NCI-H2081 treated with DMSO at 0.1 percent for 48 hours (cell line): ENCODE results near the gene ARMC9.
"Not testable (repeated sequence)": the region's sequence is repeated elsewhere in the genome, so short reads cannot be mapped to it uniquely, and the experiment has no call there.

Experiments used
- DNase-seq: peaks from one replicate; lab custom pipeline; 2025; lab: John Stamatoyannopoulos, UW

Gene ARMC9

DNA sequence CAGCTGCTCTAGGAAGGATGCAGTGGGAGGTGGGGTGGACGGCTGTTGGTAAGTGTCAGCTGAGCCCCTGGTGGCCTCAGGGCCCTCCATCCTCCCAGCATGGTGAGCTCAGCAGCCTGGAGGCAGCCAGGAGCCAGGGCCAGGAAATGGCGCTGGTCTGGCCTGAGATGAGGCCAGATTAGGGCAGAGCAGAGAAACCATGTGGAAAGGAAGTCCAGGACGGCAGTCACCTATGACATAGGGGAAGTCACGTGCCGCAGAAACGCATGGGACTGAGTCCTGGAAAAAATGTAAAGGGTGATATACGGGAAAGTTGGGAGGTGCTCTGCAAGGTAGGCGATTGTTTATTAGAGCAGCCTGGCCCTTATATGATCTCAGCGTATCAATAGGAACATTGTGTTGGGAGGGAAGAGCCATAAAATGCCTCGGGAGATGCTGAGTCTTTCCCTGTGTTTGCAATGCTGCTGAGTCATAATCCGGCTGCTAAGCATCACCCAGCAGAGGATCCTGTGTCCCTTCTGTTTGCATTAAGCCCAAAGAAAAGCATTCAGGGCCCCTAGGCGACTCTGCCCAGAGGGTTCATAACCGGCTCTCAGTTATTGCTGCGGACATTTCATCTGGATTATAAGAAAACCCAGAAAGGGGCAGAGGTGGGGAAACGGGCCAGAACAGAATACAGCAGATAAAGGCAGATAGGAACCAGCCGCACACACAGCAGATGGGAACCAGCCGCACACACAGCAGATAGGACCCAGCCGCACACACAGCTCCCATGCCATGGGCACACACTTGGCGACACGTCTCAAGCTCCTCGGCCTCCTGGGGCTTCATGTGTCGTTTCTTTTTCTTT is 166.8 kb downstream of the ARMC9 start:
- no peak for DNase-seq

DNA sequence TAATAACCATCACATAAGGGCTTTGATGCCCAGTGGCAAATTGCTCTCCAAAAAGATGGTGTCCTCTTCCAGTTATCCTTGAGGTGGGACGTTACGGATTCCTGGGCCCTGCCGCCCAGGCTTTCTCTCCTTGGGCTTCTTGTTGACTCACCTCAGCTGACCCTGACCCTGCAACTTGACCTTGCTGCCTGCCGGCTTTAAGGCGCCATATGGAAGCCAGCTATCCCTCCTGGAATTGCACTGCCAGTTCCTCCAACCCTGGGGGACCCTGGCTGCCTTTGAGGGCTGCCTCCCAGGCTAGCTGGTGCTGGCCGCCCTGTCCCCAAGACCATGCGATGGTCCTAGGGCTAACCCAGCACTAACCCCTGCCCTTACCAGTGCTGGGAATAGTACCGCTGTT is 168.7 kb downstream of the ARMC9 start:
- no peak for DNase-seq

DNA sequence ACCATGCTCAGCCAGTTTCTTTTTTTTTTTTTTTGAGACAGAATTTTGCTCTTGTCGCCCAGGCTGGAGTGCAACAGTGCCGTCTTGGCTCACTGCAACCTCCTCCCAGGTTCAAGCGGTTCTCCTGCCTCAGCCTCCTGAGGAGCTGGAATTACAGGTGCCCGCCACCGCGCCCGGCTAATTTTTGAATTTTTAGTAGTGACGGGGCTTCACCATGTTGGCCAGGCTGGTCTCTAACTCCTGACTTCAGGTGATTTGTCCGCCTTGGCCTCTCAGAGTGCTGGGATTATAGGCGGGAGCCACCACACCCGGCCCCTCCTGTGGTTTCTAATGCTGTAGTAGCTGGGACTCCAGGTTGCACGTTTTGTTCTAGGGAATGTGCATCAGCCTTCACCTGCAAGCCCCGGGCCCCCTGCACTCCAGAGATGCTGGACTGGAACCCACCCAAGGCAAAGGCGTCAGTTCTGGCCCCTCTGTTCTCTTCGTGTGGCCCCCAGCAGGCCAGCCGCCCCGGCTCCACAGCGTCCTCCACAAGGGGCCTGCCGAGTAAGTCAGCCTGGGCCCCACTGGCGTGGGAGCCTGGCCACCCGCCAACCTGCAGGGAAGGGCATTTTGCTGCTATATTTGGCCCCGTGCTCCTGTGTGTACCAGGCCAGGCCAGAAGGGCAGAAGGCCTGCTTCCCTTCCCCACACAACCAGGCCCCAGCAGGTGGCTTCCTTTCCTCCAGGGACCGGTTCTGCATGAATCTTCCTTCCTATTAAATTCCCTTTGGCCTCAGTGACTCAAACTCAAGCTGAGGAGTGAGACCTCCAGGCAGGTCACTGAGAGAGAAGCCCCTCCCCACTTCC is 171.4 kb downstream of the ARMC9 start:
- DNase-seq: no peak

DNA sequence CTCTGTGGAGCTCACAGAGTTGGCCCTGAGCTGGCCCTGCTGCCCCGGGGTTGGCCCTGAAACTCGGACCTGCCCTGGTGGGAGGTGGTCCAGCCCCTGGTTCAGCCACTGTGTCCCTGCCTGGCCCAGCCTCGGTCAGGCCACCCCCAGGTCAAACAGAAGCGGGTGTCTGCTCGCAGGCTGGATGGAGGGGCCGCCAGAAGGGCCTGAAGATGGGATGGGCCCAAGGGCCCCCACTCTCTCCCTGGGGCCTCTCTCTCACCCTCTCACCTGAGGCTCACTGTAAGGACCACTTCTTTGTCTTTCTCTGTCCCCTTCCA is 172.0 kb downstream of the ARMC9 start:
- DNase-seq: no peak

DNA sequence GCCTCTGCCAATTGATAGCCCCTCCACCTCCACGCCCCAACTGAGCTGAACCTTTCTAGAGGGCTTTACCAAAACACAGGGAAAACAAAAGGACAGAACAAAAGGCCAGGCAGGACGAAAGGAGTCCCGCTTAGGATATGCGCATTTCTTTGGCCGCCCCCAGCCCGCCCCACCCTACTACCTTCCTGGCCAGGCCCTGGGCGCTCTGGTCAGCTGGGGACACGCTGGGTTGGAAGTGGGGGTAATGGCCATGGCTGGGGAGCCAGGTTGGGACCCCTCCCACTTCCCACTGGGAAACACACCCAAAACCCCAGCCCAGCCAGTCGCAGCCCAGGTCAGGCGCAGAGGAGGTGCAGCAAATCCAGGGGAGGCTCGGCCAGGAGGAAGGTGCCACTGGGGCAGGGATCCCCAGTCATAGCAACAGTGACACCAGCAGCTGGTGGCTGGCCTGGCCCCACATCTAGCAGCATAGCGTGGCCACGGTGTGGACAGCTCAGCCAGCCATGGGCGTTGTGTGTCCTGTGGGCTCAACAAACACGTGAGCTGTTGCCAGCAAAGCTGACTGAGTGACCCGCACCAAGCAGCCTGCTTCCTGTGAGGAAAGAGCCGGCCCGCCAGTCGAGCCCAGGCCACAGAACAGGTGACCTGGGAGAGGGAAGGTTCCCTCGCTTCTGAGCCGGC is 172.5 kb downstream of the ARMC9 start:
- no peak for DNase-seq

DNA sequence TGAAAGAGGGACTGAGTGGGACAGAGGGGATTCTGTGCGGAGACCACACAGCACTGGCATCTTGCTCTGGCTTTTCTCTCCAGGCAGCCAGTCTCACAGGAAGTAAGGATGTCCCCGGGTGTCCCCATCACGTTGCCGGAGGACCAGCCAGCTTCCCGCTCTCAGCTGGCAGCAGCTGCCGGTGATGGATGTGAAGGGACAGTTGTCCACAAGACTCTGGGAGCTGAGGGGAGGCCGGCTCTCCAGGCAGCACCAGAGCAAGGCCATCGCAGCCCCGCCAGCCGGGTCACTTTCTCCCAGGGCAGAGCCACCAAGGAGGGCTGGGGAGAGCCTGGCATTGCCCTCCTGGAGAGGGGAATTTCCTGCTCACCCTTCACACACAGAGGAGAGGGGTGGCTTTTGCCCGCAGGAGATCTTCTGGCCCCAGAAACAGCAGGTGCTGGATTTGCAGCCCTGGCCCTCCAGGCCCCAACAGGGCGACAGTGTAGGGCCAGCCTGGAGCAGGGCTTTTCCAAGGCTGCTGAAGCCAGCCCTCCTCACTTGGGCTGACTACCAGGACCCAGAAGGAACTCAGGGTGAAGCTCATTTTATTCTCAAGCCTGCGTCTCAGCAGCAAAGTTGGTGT is 173.1 kb downstream of the ARMC9 start:
- no peak for DNase-seq

DNA sequence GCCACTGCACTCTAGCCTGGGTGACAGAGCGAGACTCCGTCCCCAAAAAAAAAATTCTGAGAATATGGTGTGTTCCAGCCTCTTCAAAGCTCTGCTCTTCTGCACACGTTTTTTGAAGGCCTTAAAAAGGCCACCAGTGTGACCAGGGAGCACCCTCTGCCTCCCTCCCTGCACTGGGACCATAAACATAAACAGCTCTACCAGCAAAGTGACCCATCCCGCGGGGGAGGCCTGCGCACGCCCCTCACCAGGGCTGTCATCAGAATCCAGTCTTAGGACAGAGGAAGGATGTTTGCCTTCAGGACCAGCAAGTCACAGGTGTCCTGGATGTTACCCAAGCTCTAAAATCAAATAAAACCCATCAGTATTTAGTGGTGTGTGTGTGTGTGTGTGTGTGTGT is 173.9 kb downstream of the ARMC9 start:
- no peak for DNase-seq

DNA sequence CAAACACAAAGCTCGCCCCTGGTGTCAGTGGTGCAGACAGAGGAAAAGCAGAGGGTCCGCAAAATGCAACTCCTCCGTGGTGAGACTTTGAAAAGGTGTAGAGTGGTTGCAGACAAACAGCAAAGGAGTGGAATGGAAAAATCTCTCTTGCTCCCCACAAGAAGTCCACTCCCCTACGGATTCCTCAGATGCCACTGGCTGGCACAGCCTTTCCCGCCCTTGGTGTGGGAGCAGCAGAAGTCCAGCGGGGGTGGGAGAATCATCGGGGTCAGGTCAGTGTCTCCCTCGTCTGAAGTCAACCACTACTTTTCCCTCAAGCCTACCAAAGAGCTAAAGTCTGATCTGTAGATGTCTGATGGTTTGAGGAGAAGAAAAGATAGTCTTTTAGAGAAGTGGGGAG is 174.8 kb downstream of the ARMC9 start:
- no peak for DNase-seq

DNA sequence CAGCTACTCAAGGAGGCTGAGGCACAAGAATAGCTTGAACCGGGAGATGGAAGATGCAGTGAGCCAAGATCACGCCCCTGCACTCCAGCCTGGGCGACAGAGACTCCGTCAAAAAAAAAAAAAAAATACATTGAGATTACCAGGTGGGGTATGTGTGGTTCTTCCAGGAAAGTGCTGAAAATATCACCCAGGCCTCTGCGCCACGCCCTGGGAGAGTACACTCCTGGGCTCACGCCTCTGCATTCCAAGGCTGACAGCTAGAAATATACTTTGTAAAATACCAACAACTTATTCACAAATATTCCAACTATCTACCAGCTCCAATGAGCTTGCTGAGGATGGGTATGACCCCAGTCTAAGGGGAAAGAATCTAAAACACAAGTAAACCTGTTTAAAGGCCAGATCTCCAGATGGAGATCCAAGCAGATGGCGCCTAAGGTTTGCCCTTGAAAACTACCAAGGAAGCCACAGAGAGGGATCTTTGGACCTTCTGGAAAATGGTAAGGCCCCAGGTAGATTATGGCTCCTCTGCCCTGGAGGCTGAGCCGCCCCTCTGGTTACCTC is 175.4 kb downstream of the ARMC9 start:
- no peak for DNase-seq

DNA sequence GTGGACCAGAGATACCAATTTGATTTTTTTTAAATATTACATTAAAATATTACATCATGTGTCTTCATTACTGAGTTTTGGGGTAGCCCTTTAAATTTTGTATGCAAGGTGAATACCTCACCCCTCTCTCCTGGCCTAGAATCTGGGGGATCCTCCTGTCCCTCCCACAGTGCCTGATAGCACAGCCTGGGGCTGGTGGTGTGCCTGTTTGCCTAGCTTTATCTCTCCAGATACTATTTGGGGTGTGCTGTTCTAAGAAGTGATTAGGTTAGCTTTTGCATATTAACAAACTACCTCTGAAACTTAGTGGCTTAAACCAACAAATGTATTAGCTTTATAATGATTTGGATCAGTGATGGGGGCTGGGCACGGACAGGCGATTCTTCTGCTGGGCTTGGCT is 176.3 kb downstream of the ARMC9 start:
- DNase-seq: no peak

DNA sequence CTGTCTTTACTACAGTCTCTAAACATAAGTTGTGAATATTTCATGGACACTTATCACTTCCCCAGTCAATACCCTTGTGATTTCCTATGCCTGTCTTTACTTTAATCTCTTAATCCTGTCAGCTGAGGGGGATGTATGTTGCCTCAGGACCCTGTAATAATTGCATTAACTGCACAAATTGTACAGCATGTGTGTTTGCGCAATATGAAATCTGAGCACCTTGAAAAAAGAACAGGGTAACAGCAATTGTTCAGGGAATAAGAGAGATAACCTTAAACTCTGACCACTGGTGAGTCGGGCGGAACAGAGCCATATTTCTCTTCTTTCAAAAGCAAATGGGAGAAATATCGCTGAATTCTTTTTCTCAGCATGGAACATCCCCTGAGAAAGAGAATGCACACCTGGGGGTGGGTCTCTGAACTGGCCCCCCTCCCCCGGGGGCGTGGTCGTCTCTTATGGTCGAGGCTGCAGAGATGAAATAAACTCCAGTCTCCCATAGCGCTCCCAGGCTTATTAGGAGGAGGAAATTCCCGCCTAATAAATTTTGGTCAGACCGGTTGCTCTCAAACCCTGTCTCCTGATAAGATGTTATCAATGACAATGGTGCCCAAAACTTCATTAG is 177.7 kb downstream of the ARMC9 start:
- not testable (repeated sequence) for DNase-seq

DNA sequence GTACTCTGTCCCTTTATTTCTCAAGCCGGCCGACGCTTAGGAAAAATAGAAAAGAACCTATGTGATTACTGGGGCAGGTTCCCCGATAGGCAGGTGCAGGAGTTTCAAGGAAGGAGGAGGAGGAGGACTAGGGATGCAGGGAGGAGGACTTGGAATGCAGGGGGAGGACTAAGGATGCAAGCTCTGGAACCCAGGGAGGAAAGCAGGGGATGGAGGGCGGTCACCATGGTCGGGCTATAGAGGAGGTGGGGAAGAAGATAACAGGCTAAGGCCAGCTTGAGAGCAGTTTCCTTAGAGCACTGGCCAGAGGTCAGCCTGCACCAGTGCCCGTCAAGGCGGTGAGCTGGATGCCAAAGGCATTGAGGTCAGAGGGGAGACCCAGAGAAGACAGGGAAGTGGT is 178.4 kb downstream of the ARMC9 start:
- no peak for DNase-seq

DNA sequence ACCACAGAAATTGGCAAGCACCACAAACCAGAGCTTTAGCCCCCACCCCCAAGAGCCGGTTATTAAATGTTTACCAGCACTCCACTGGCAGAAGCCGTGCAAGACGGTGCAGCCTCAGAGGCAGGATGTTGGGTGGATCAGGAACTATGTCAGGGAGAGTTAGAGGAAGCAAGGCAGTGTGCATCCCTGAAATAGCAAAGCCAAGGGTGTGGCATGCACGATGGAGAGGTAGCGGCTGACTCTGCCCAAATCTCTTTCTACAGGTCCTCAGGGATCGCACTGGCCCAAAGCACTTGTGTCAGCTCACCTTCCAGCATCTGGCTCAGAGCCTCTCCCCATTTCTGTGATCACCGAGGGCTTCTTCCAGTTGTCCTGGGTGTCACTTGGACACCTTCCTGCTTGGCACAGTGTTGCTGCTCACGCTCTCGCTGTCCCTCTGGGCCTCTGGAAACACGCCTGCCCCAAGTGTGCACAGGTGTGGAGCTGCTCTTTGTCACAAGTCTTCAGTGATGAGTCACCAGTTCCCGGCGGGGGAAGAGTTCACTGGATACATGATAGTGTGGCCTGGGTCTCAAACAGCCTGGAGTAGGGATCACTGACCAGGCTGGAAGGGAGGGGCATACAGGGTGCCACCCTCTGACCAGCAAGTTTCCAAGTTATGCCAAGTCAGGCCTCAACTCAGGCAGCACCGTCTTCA is 179.7 kb downstream of the ARMC9 start:
- no peak for DNase-seq

DNA sequence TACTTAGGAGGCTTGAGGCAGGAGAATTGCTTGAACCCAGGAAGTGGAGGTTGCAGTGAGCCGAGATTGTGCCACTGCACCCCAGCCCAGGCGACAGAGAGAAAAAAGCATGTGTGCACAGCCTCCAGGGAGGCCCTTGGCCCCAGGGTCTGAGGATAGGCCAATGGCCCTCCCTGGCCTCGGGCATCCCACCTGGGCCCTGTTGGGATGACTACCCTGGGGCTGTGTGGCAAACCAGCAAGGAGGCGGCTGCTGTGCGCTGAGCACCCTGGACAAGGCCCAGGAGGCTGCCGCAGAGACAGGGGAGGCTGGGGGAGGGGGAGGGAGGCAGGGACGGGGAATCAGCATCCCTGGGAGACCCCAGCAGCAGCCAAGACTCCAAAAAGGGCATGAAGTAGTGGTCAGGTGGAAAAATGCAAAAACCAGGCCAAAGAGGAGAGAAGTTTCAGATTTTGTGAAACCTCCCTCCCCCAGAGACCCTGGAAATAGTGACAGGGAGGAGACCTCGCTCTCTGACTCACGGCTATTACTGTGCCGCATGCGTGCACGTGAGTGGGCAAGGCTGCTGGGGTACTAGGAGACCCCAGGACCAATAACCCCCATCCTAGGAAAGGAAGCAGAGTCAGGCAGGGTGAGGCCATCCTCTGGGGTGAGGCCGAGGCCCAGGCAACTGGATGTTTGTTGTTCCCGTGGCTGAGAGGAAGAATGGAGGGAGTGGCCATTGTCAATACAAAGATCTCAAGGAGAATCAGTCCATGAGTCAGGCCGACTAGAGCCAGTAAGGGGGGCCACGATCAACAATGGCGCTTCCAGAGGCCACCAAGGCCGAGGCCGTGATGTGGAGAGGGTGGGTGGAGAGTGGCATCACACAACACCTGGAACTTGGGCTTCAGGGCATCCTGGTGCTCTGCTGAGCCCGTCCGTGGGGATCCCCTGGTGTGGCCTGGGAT is 181.1 kb downstream of the ARMC9 start:
- no peak for DNase-seq

DNA sequence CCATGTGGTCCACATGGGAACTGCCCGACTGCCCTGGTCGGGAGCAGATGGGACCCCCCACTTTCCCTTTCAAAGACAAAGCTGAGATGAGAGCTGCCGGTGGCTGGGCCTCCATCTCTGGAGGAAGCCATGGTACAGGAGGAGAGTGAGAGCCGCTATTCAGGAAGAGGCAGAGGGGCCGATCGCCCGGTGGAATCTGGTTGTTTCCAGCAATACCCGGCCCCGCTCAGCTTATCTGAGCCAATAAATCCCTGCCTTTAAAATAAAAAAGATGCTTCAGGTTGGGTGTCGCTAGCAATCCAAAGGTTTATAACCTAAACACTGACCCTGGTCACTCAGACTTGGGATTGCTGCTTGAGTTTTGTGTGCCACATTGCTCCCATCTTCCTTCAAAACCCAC is 181.9 kb downstream of the ARMC9 start:
- DNase-seq: no peak

DNA sequence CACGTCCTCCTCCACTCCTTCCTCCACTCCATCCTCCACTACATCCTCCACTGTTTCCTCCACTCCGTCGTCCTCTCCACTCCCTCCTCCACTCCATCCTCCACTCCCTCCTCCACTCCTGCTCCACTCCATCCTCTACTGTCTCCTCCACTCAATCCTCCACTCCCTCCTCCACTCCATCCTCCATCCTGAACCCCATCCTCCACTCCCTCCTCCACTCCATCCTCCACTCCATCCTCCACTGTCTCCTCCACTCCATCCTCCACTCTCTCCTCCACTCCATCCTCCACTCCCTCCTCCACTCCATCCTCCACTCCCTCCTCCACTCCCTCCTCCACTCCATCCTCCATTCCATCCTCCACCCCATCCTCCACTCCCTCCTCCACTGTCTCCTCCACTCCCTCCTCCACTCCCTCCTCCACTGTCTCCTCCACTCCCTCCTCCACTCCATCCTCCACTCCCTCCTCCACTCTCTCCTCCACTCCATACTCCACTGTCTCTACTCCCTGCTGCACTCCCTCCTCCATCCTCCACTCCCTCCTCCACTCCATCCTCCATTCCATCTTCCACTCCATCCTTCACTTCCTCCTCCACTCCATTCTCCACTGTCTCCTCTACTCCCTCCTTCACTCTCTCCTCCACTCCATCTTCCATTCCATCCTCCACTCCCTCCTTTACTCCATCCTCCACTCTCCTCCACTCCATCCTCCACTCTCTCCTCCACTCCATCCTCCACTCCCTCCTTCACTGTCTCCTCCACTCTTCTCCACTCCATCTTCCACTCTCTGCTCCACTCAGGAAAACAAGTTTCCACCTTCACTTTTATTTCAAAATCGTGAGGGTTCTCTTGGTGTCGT is 182.8 kb downstream of the ARMC9 start:
- DNase-seq: no peak

DNA sequence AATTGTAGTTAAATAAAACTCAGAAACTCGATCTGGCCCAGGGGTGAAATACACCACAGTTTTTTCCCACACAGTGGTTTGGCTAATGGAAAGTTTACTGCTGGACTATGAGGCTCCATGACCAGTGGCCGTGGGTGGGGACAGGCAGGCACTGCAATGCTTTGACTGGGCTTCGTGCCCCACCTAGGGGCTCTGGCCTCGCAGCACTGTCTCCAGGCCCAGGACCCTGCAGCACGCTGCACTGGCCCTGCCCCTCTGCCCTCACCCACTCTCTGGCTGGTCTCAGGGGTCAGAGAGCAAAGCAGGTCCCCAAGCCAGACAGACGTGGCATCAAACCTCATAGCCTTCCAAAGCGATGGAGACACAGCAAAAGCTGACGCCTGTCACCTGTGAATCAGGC is 183.7 kb downstream of the ARMC9 start:
- no peak for DNase-seq

DNA sequence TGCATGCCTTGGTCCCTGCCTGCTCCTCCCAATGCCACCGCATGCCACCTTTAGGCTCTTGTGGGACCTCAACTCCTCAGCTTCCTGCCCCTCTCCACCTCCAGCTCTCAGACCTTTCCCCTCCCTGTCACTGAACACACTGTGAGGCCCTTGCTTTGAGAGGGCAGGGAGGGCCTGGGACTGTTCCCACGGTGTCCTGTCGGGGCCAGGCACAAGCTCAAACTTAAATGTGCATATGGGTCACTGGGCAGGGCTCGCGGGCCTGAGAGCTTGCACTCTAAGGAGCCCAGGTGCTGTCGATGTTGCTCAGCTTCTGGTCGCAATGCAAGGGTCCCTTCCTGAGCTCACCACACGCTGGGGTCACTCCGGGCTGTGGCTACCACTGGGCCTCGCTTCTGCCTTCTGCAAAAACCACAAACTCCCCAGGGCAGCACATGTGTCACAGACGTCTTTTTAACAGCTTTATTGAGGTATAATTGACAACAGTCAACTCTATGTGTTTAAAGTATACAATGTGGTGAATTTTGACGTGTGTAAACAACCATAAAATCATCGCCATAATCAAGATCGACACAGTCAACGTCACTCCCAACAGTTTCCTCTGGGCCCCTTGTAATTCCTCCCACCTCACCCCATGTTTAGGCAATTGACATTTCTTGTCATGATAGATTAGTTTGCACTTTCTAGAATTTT is 185.1 kb downstream of the ARMC9 start:
- no peak for DNase-seq
